ENCODE results near the gene OLR1. TPM values are rescaled to one million over a fixed set of nuclear protein-coding genes. Genes with fewer than 3 reads are reported as not detected.

OLR1 gene
- total and polyA plus RNA-seq, 8 donors, result 0.28 to 34.3 (median 0.81) TPM

GRCh38 chr12:10184261-10184843, 12.4 kb upstream of the OLR1 start:
- H3K9me3 ChIP-seq, result no peaks in the 10 kb centered on the region
- 45 to 63% methylated on average over 7 of the region's 7 CpGs for WGBS, 2 donors
- H3K4me3 ChIP-seq, result no peak overlapping the region
- no peak for FAIRE-seq
- peak in 2 of 4 donors; percentile 64 for ATAC-seq
- peak overlapping the region in 1 of 4 donors; percentile 15 for H3K27ac ChIP-seq
- H3K27me3 ChIP-seq, result peaks cover 0 to 7% (median 0%) of the 10 kb centered on the region in 4 donors
- no peaks in the 10 kb centered on the region for H3K4me1 ChIP-seq
- no peaks in the 10 kb centered on the region for H3K36me3 ChIP-seq
- TF ChIP-seq CTCF (IDR thresholded peaks at IDR 0.05), result no peak
- no peak for DNase-seq
- intact Hi-C loops (cut with DNase I), result no loop called here

- intact Hi-C loops (cut with DNase I), result no loop called here
- no peak overlapping the region for H3K4me3 ChIP-seq
- DNase-seq, result no peak
- no peak for TF ChIP-seq CTCF (IDR thresholded peaks at IDR 0.05)
- 41 to 51% methylated on average over 5 of the region's 5 CpGs for WGBS, 2 donors
- H3K36me3 ChIP-seq, result no peaks in the 10 kb centered on the region
- peaks cover 0 to 7% (median 0%) of the 10 kb centered on the region in 4 donors for H3K27me3 ChIP-seq
- H3K4me1 ChIP-seq, result no peaks in the 10 kb centered on the region
- ATAC-seq, result peak in 2 of 4 donors; percentile 52 to 68
- no peaks in the 10 kb centered on the region for H3K9me3 ChIP-seq
- no peak for FAIRE-seq
- H3K27ac ChIP-seq, result no peak overlapping the region
Measured at GRCh38 chr12:10182354-10183049, 10.6 kb upstream of the OLR1 start.

GRCh38 chr12:10179776-10180181, 7.8 kb upstream of the OLR1 start:
- DNase-seq (no peak), ATAC-seq (no peak), FAIRE-seq (no peak)
- peaks cover 0 to 4% (median 0%) of the 10 kb centered on the region in 4 donors for H3K27me3 ChIP-seq
- intact Hi-C loops (cut with DNase I), result no loop called here
- no peaks in the 10 kb centered on the region for H3K4me1 ChIP-seq
- 41 to 52% methylated on average over 5 of the region's 5 CpGs for WGBS, 2 donors
- no peak for TF ChIP-seq CTCF (IDR thresholded peaks at IDR 0.05)
- H3K9me3 ChIP-seq, result no peaks in the 10 kb centered on the region
- H3K36me3 ChIP-seq, result no peaks in the 10 kb centered on the region
- H3K4me3 ChIP-seq, result no peak overlapping the region
- no peak overlapping the region for H3K27ac ChIP-seq

- H3K9me3 ChIP-seq, result no peaks in the 10 kb centered on the region
- no peaks in the 10 kb centered on the region for H3K4me1 ChIP-seq
- no peak for TF ChIP-seq CTCF (IDR thresholded peaks at IDR 0.05)
- WGBS, 2 donors, result 58 to 59% methylated on average over 4 of the region's 4 CpGs
- H3K36me3 ChIP-seq, result no peaks in the 10 kb centered on the region
- no peak within 1 kb of the TSS for H3K4me3 ChIP-seq
- intact Hi-C loops (cut with DNase I), result no loop called here
- no peak for ATAC-seq
- no peak within 1 kb of the TSS for H3K27ac ChIP-seq
- no peak for FAIRE-seq
- no peak for DNase-seq
- peaks cover 0 to 4% (median 0%) of the 10 kb centered on the region in 4 donors for H3K27me3 ChIP-seq
Measured at GRCh38 chr12:10178821-10179220, 6.9 kb upstream of the OLR1 start, which contains the start of gene TMEM52B. Gene TMEM52B (plus strand): TSS chr12:10179032. CDS start chr12:10179575, 543 bp downstream.

Measured in pancreas (tissue), 10 donors.